ENCODE results near the gene PIP4K2A.
"Not testable (repeated sequence)": the region's sequence is repeated elsewhere in the genome, so short reads cannot be mapped to it uniquely, and the experiment has no call there.

The PIP4K2A gene

GRCh38 chr10:22515009-22515408 is 199.4 kb downstream of the PIP4K2A start:
- DNase-seq (ENCODE audit: low read depth, low spot score), result no peak

GRCh38 chr10:22514414-22514758 is 200.0 kb downstream of the PIP4K2A start:
- DNase-seq (ENCODE audit: low read depth, low spot score), result not testable (repeated sequence)

- DNase-seq (ENCODE audit: low read depth, low spot score), result not testable (repeated sequence)
Measured at GRCh38 chr10:22513483-22514413, 200.6 kb downstream of the PIP4K2A start.

- not testable (repeated sequence) for DNase-seq (ENCODE audit: low read depth, low spot score)
Measured at GRCh38 chr10:22512015-22512414, 202.4 kb downstream of the PIP4K2A start.

GRCh38 chr10:22508214-22508613 is 206.2 kb downstream of the PIP4K2A start:
- not testable (repeated sequence) for DNase-seq (ENCODE audit: low read depth, low spot score)

- DNase-seq (ENCODE audit: low read depth, low spot score), result no peak
Measured at GRCh38 chr10:22505911-22506685, 208.3 kb downstream of the PIP4K2A start.

GRCh38 chr10:22504766-22505165 is 209.6 kb downstream of the PIP4K2A start:
- no peak for DNase-seq (ENCODE audit: low read depth, low spot score)

GRCh38 chr10:22503315-22504088 is 210.9 kb downstream of the PIP4K2A start:
- no peak for DNase-seq (ENCODE audit: low read depth, low spot score)

GRCh38 chr10:22501863-22502262 is 212.5 kb downstream of the PIP4K2A start:
- DNase-seq (ENCODE audit: low read depth, low spot score), result no peak

GRCh38 chr10:22501413-22501812 is 213.0 kb downstream of the PIP4K2A start:
- no peak for DNase-seq (ENCODE audit: low read depth, low spot score)

- DNase-seq (ENCODE audit: low read depth, low spot score), result no peak
Measured at GRCh38 chr10:22500656-22501340, 213.6 kb downstream of the PIP4K2A start.

GRCh38 chr10:22499973-22500372 is 214.4 kb downstream of the PIP4K2A start:
- not testable (repeated sequence) for DNase-seq (ENCODE audit: low read depth, low spot score)

- DNase-seq (ENCODE audit: low read depth, low spot score), result no peak
Measured at GRCh38 chr10:22495396-22495795, 219.0 kb downstream of the PIP4K2A start.

- DNase-seq (ENCODE audit: low read depth, low spot score), result no peak
Measured at GRCh38 chr10:22494007-22494406, 220.4 kb downstream of the PIP4K2A start.

- no peak for DNase-seq (ENCODE audit: low read depth, low spot score)
Measured at GRCh38 chr10:22491931-22492615, 222.3 kb downstream of the PIP4K2A start.

- DNase-seq (ENCODE audit: low read depth, low spot score), result no peak
Measured at GRCh38 chr10:22491480-22491879, 222.9 kb downstream of the PIP4K2A start.

GRCh38 chr10:22489975-22490374 is 224.4 kb downstream of the PIP4K2A start:
- no peak for DNase-seq (ENCODE audit: low read depth, low spot score)

- no peak for DNase-seq (ENCODE audit: low read depth, low spot score)
Measured at GRCh38 chr10:22489467-22489866, 224.9 kb downstream of the PIP4K2A start.

- no peak for DNase-seq (ENCODE audit: low read depth, low spot score)
Measured at GRCh38 chr10:22486431-22486830, 227.9 kb downstream of the PIP4K2A start.

Measured in activated naive CD8-positive, alpha-beta T cell treated with anti-CD3 and anti-CD28 coated beads, Interleukin-2, amount 50 U/mL, for 16 hours (primary cell).